Ishikawa (cell line): ENCODE measurements around the gene RNF213.

Experiments
- CEBPB ChIP-seq: IDR thresholded peaks from 2 replicates; pipeline ENCODE4 v1.6.1; 2012
- CREB1 ChIP-seq: IDR thresholded peaks from 2 replicates; pipeline ENCODE4 v1.6.1; 2012; ENCODE audit warnings: low read depth
- EGR1 ChIP-seq: IDR thresholded peaks from 2 replicates; pipeline ENCODE4 v1.6.1; 2012
- EP300 ChIP-seq: IDR thresholded peaks from 2 replicates; pipeline ENCODE4 v1.6.1; 2012; ENCODE audit warnings: borderline replicate concordance
- FOXM1 ChIP-seq: IDR thresholded peaks from 2 replicates; pipeline ENCODE4 v1.6.1; 2012; ENCODE audit warnings: low read depth, borderline replicate concordance
- RAD21 ChIP-seq: IDR thresholded peaks from 2 replicates; pipeline ENCODE4 v1.6.1; 2012; ENCODE audit warnings: low read depth
- TAF1 ChIP-seq: IDR thresholded peaks from 2 replicates; pipeline ENCODE4 v1.6.1; 2012; ENCODE audit warnings: low read depth, mild to moderate bottlenecking
- TCF12 ChIP-seq: IDR thresholded peaks from 2 replicates; pipeline ENCODE4 v1.6.1; 2012; ENCODE audit warnings: low read depth
- TEAD4 ChIP-seq: IDR thresholded peaks from 2 replicates; pipeline ENCODE4 v1.6.1; 2012
- YY1 ChIP-seq: IDR thresholded peaks from 2 replicates; pipeline ENCODE4 v1.6.1; 2012; ENCODE audit warnings: low read depth
- ZBTB7A ChIP-seq: IDR thresholded peaks from 2 replicates; pipeline ENCODE4 v1.6.1; 2012; ENCODE audit warnings: low read depth
- TF ChIP-seq, protein P1 (sequence below): IDR thresholded peaks from 2 replicates; pipeline ENCODE4 v1.6.1; 2012; ENCODE audit warnings: low read depth, mild to moderate bottlenecking
- TF ChIP-seq, protein P2 (sequence below): IDR thresholded peaks from 2 replicates; pipeline ENCODE4 v1.6.1; 2012
- TF ChIP-seq, protein P3 (sequence below): IDR thresholded peaks from 2 replicates; pipeline ENCODE4 v1.6.1; 2012

DNA sequence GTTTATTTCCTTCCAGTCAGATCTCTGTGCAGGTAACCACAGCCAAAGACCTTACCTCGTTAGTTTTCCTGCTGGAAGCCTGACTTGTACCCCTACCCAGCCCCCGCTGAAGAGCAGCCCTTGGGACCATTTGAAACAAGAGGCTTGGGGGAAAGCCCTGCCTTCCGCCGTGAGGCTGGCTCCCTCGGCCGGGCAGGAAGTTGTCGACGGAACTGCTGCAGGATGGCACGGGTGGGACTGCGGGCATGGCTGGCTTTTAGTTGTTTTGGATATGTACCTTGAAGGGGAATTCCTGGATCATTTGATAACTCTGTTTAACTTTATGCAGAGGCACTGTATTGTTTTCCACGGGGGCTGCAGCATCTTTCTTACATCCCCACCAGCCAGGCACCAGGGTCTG is 105.3 kb downstream of the RNF213 start:
- TF ChIP-seq EP300 (no peak), CREB1 (no peak), TAF1 (no peak), RAD21 (no peak), EGR1 (no peak), FOXM1 (no peak), TEAD4 (no peak), TCF12 (no peak), ZBTB7A (no peak), YY1 (no peak), CEBPB (no peak)
- TF ChIP-seq, protein P1, sequence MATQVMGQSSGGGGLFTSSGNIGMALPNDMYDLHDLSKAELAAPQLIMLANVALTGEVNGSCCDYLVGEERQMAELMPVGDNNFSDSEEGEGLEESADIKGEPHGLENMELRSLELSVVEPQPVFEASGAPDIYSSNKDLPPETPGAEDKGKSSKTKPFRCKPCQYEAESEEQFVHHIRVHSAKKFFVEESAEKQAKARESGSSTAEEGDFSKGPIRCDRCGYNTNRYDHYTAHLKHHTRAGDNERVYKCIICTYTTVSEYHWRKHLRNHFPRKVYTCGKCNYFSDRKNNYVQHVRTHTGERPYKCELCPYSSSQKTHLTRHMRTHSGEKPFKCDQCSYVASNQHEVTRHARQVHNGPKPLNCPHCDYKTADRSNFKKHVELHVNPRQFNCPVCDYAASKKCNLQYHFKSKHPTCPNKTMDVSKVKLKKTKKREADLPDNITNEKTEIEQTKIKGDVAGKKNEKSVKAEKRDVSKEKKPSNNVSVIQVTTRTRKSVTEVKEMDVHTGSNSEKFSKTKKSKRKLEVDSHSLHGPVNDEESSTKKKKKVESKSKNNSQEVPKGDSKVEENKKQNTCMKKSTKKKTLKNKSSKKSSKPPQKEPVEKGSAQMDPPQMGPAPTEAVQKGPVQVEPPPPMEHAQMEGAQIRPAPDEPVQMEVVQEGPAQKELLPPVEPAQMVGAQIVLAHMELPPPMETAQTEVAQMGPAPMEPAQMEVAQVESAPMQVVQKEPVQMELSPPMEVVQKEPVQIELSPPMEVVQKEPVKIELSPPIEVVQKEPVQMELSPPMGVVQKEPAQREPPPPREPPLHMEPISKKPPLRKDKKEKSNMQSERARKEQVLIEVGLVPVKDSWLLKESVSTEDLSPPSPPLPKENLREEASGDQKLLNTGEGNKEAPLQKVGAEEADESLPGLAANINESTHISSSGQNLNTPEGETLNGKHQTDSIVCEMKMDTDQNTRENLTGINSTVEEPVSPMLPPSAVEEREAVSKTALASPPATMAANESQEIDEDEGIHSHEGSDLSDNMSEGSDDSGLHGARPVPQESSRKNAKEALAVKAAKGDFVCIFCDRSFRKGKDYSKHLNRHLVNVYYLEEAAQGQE, result no peak
- TF ChIP-seq, protein P2, sequence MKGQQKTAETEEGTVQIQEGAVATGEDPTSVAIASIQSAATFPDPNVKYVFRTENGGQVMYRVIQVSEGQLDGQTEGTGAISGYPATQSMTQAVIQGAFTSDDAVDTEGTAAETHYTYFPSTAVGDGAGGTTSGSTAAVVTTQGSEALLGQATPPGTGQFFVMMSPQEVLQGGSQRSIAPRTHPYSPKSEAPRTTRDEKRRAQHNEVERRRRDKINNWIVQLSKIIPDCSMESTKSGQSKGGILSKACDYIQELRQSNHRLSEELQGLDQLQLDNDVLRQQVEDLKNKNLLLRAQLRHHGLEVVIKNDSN, result no peak
- TF ChIP-seq, protein P3, sequence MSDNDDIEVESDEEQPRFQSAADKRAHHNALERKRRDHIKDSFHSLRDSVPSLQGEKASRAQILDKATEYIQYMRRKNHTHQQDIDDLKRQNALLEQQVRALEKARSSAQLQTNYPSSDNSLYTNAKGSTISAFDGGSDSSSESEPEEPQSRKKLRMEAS, result no peak
